Activated CD4-positive, alpha-beta memory T cell treated with anti-CD3 and anti-CD28 coated beads for 36 hours (primary cell): Measurements from ENCODE around the gene LHFPL3. TPM values are rescaled to one million over a fixed set of nuclear protein-coding genes. Genes with fewer than 3 reads are reported as not detected.

ENCODE experiments used
- CTCF ChIA-PET: fragments of 350-600 bp; sonication (Branson Sonifier 250); formaldehyde crosslinking; loops from one replicate; lab custom pipeline; 2021; ENCODE audit warnings: antibody characterized with exemption, inconsistent platforms; lab: Charles Lee
- POLR2A ChIA-PET: fragments of 350-600 bp; sonication (Branson Sonifier 250); formaldehyde crosslinking; loops from one replicate; lab custom pipeline; 2021; ENCODE audit warnings: antibody characterized with exemption; lab: Charles Lee
- DNase-seq: peaks from one replicate; pipeline ENCODE4 v3.0.0-alpha.2; 2020
- H3K27ac Mint-ChIP-seq: one replicate; pipeline ENCODE4 v1.8.0; 2021; ENCODE audit warnings: mixed read lengths
- H3K27me3 Mint-ChIP-seq: one replicate; pipeline ENCODE4 v1.8.0; 2021; ENCODE audit warnings: mixed read lengths
- H3K36me3 Mint-ChIP-seq: one replicate; pipeline ENCODE4 v1.8.0; 2021; ENCODE audit warnings: mixed read lengths
- H3K4me1 Mint-ChIP-seq: one replicate; pipeline ENCODE4 v1.8.0; 2021; ENCODE audit warnings: low read depth, mixed read lengths
- H3K4me3 Mint-ChIP-seq: one replicate; pipeline ENCODE4 v1.8.0; 2021; ENCODE audit warnings: mild to moderate bottlenecking, mixed read lengths
- H3K9me3 Mint-ChIP-seq: one replicate; pipeline ENCODE4 v1.8.0; 2021; ENCODE audit warnings: mixed read lengths
- intact Hi-C: fragments of 100-400 bp; cut with micrococcal nuclease; formaldehyde crosslinking; loops from one replicate; pipeline ENCODE4 v1.15.1; 2023
- total RNA-seq, 2 experiments: library from RNA; stranded (reverse); gene quantifications; one replicate each; pipeline ENCODE4 v1.2.3, GENCODE V29; 2021

The LHFPL3 gene
- total RNA-seq, 2 experiments from 2014 or later, result not detected

GRCh38 chr7:104328970-104329825, 795 bp downstream of the LHFPL3 start:
- POLR2A ChIA-PET, result no interaction called here
- Mint-ChIP-seq H3K27me3 (peaks cover 38% of the 10 kb centered on the region), H3K9me3 (no peaks in the 10 kb centered on the region), H3K4me3 (no peak overlapping the region), H3K36me3 (no peaks in the 10 kb centered on the region), H3K27ac (no peak overlapping the region), H3K4me1 (peaks cover 10% of the 10 kb centered on the region)
- intact Hi-C loops, result no loop called here
- no peak for DNase-seq
- CTCF ChIA-PET, result no interaction called here

- H3K27me3 Mint-ChIP-seq, result no peaks in the 10 kb centered on the region
- ChIA-PET POLR2A (no interaction called here), CTCF (no interaction called here)
- DNase-seq, result no peak
- no peaks in the 10 kb centered on the region for H3K36me3 Mint-ChIP-seq
- intact Hi-C loops, result no loop called here
- no peak overlapping the region for H3K27ac Mint-ChIP-seq
- no peaks in the 10 kb centered on the region for H3K4me1 Mint-ChIP-seq
- no peaks in the 10 kb centered on the region for H3K9me3 Mint-ChIP-seq
- H3K4me3 Mint-ChIP-seq, result no peak overlapping the region
Measured at GRCh38 chr7:104341546-104341945, 13.1 kb downstream of the LHFPL3 start.

- CTCF ChIA-PET, result no interaction called here
- Mint-ChIP-seq H3K4me1 (no peaks in the 10 kb centered on the region), H3K27me3 (no peaks in the 10 kb centered on the region), H3K27ac (no peak overlapping the region), H3K9me3 (no peaks in the 10 kb centered on the region), H3K4me3 (no peak overlapping the region), H3K36me3 (no peaks in the 10 kb centered on the region)
- intact Hi-C loops, result no loop called here
- POLR2A ChIA-PET, result no interaction called here
- no peak for DNase-seq
Measured at GRCh38 chr7:104352736-104353135, 24.3 kb downstream of the LHFPL3 start.

GRCh38 chr7:104357166-104357565, 28.8 kb downstream of the LHFPL3 start:
- Mint-ChIP-seq H3K36me3 (no peaks in the 10 kb centered on the region), H3K27me3 (no peaks in the 10 kb centered on the region), H3K27ac (no peak overlapping the region), H3K4me1 (no peaks in the 10 kb centered on the region), H3K4me3 (no peak overlapping the region), H3K9me3 (no peaks in the 10 kb centered on the region)
- intact Hi-C loops, result no loop called here
- CTCF ChIA-PET, result no interaction called here
- no peak for DNase-seq
- POLR2A ChIA-PET, result no interaction called here

GRCh38 chr7:104358446-104359132, 30.2 kb downstream of the LHFPL3 start:
- H3K27ac Mint-ChIP-seq, result no peak overlapping the region

GRCh38 chr7:104362756-104363155, 34.4 kb downstream of the LHFPL3 start:
- DNase-seq, result no peak
- Mint-ChIP-seq H3K27me3 (peaks cover 3% of the 10 kb centered on the region), H3K9me3 (no peaks in the 10 kb centered on the region), H3K4me3 (no peak overlapping the region), H3K27ac (no peak overlapping the region), H3K36me3 (no peaks in the 10 kb centered on the region), H3K4me1 (no peaks in the 10 kb centered on the region)
- CTCF ChIA-PET, result no interaction called here
- intact Hi-C loops, result no loop called here
- POLR2A ChIA-PET, result no interaction called here

More at GRCh38 chr7:104358446-104359132, 30.2 kb downstream of the LHFPL3 start:
- CTCF ChIA-PET, result no interaction called here
- Mint-ChIP-seq H3K9me3 (no peaks in the 10 kb centered on the region), H3K27me3 (peaks cover 3% of the 10 kb centered on the region), H3K36me3 (no peaks in the 10 kb centered on the region), H3K4me3 (no peak overlapping the region), H3K4me1 (no peaks in the 10 kb centered on the region)
- POLR2A ChIA-PET, result no interaction called here
- intact Hi-C loops, result no loop called here
- DNase-seq, result no peak

- ChIA-PET CTCF (no interaction called here), POLR2A (no interaction called here)
- DNase-seq, result no peak
- H3K4me1 Mint-ChIP-seq, result no peaks in the 10 kb centered on the region
- no peaks in the 10 kb centered on the region for H3K36me3 Mint-ChIP-seq
- no peak overlapping the region for H3K4me3 Mint-ChIP-seq
- intact Hi-C loops, result no loop called here
- H3K27ac Mint-ChIP-seq, result no peak overlapping the region
- H3K9me3 Mint-ChIP-seq, result no peaks in the 10 kb centered on the region
- H3K27me3 Mint-ChIP-seq, result peaks cover 3% of the 10 kb centered on the region
Measured at GRCh38 chr7:104363355-104363754, 35.0 kb downstream of the LHFPL3 start.

GRCh38 chr7:104366390-104366789, 38.0 kb downstream of the LHFPL3 start:
- POLR2A ChIA-PET, result no interaction called here

GRCh38 chr7:104367926-104368325, 39.5 kb downstream of the LHFPL3 start:
- Mint-ChIP-seq H3K27ac (no peak overlapping the region), H3K4me3 (no peak overlapping the region), H3K27me3 (no peaks in the 10 kb centered on the region), H3K36me3 (no peaks in the 10 kb centered on the region), H3K9me3 (no peaks in the 10 kb centered on the region), H3K4me1 (no peaks in the 10 kb centered on the region)
- intact Hi-C loops, result no loop called here
- ChIA-PET CTCF (no interaction called here), POLR2A (no interaction called here)
- no peak for DNase-seq

More at GRCh38 chr7:104366390-104366789, 38.0 kb downstream of the LHFPL3 start:
- Mint-ChIP-seq H3K4me3 (no peak overlapping the region), H3K36me3 (no peaks in the 10 kb centered on the region), H3K27ac (no peak overlapping the region), H3K27me3 (peaks cover 3% of the 10 kb centered on the region), H3K4me1 (no peaks in the 10 kb centered on the region), H3K9me3 (no peaks in the 10 kb centered on the region)
- no peak for DNase-seq
- CTCF ChIA-PET, result no interaction called here
- intact Hi-C loops, result no loop called here

GRCh38 chr7:104371216-104371979, 43.0 kb downstream of the LHFPL3 start:
- Mint-ChIP-seq H3K27me3 (no peaks in the 10 kb centered on the region), H3K27ac (no peak overlapping the region), H3K36me3 (no peaks in the 10 kb centered on the region), H3K4me1 (no peaks in the 10 kb centered on the region), H3K4me3 (no peak overlapping the region), H3K9me3 (no peaks in the 10 kb centered on the region)
- no peak for DNase-seq
- ChIA-PET CTCF (no interaction called here), POLR2A (no interaction called here)
- intact Hi-C loops, result no loop called here

GRCh38 chr7:104371980-104372357, 43.6 kb downstream of the LHFPL3 start:
- POLR2A ChIA-PET, result no interaction called here
- H3K27me3 Mint-ChIP-seq, result no peaks in the 10 kb centered on the region
- no peaks in the 10 kb centered on the region for H3K4me1 Mint-ChIP-seq
- H3K36me3 Mint-ChIP-seq, result no peaks in the 10 kb centered on the region
- CTCF ChIA-PET, result no interaction called here
- no peak overlapping the region for H3K4me3 Mint-ChIP-seq
- DNase-seq, result no peak
- H3K27ac Mint-ChIP-seq, result no peak overlapping the region
- intact Hi-C loops, result no loop called here
- H3K9me3 Mint-ChIP-seq, result no peaks in the 10 kb centered on the region

- CTCF ChIA-PET, result no interaction called here
- Mint-ChIP-seq H3K4me1 (no peaks in the 10 kb centered on the region), H3K36me3 (no peaks in the 10 kb centered on the region), H3K27ac (no peak overlapping the region), H3K27me3 (no peaks in the 10 kb centered on the region), H3K9me3 (peaks cover 10% of the 10 kb centered on the region), H3K4me3 (no peak overlapping the region)
- intact Hi-C loops, result no loop called here
- POLR2A ChIA-PET, result no interaction called here
- DNase-seq, result no peak
Measured at GRCh38 chr7:104382616-104383015, 54.2 kb downstream of the LHFPL3 start.
